GM12878 (cell line): ENCODE results near the gene BTNL8. TPM values are rescaled to one million over a fixed set of nuclear protein-coding genes. Genes with fewer than 3 reads are reported as not detected.

Experiments
- ATAC-seq: fragments of 200-7000 bp; cut with Tn5 transposase; 3 replicates; pipeline ENCODE4 v1.9.1; 2020; ENCODE audit warnings: mild to moderate bottlenecking, moderate library complexity
- Bru-seq: library from RNA; stranded (reverse); fragments of 400-500 nt; gene quantifications from one replicate; lab custom pipeline; 2021; lab: Mats Ljungman, UMichigan
- BruChase-seq, 2 experiments: library from RNA; stranded (reverse); fragments of 400-500 nt; gene quantifications; one replicate each; lab custom pipeline; 2021; lab: Mats Ljungman, UMichigan
- BruUV-seq: library from RNA; stranded (reverse); fragments of 400-500 nt; replicated peaks from 2 replicates; lab custom pipeline; 2021; lab: Mats Ljungman, UMichigan
- CTCF ChIA-PET: fragments of 300-600 bp; sonication (Branson Sonifier 250); formaldehyde crosslinking; extraction: SDS; loops from one replicate; lab custom pipeline; 2021; ENCODE audit warnings: inconsistent platforms; lab: Yijun Ruan, JAX
- POLR2A ChIA-PET: fragments of 350-600 bp; formaldehyde crosslinking; extraction: SDS; loops from one replicate; lab custom pipeline; 2021; ENCODE audit warnings: inconsistent platforms; lab: Charles Lee
- RAD21 ChIA-PET: fragments of 300-600 bp; sonication (Branson Sonifier 250); formaldehyde crosslinking; loops from one replicate; lab custom pipeline; 2023; ENCODE audit warnings: antibody characterized with exemption; ENCODE audit not compliant: unreplicated experiment; lab: Charles Lee
- SMC1A ChIA-PET: fragments of 300-600 bp; sonication (Branson Sonifier 250); formaldehyde crosslinking; loops from one replicate; lab custom pipeline; 2023; ENCODE audit not compliant: unreplicated experiment, uncharacterized antibody; lab: Charles Lee
- DNase-seq: peaks from one replicate; pipeline ENCODE4 v3.0.0-alpha.2; 2011; ENCODE audit warnings: low read depth, low spot score
- FAIRE-seq: peaks from 3 replicates; lab custom pipeline; 2011; peaks lifted over from hg19 to GRCh38; lab: Jason Lieb, UNC
- H2AFZ ChIP-seq: 2 replicates; pipeline ENCODE4 v1.6.0; 2011; ENCODE audit warnings: low read depth, low read length, control low read depth; ENCODE audit not compliant: control insufficient read depth
- H3K27ac ChIP-seq: 2 replicates; pipeline ENCODE4 v1.5.1; 2011; ENCODE audit warnings: control low read depth; ENCODE audit not compliant: control insufficient read depth, insufficient read depth
- H3K27me3 ChIP-seq, 2 experiments: replicated peaks in 1 of 2; 2 replicates each; pipeline versions ENCODE4 v1.6.0 to v1.6.1; 2011; ENCODE audit warnings: low read length in 1 of 2; ENCODE audit not compliant: control insufficient read depth in 2 of 2, insufficient read depth in 2 of 2
- H3K36me3 ChIP-seq, 2 experiments: 2 replicates each; pipeline ENCODE4 v1.5.1; 2011; ENCODE audit warnings: low read length in 1 of 2; ENCODE audit not compliant: control insufficient read depth in 2 of 2, insufficient read depth in 2 of 2
- H3K4me1 ChIP-seq: 2 replicates; pipeline ENCODE4 v1.6.1; 2011; ENCODE audit warnings: mild to moderate bottlenecking, low read length, moderate library complexity, mixed read lengths; ENCODE audit not compliant: control insufficient read depth, insufficient read depth
- H3K4me2 ChIP-seq: 2 replicates; pipeline ENCODE4 v1.6.0; 2011; ENCODE audit warnings: control low read depth; ENCODE audit not compliant: control insufficient read depth, insufficient read depth
- H3K4me3 ChIP-seq: fragments of 200-600 bp; sonication (generic); 2 replicates; pipeline ENCODE4 v1.5.1; 2016
- H3K79me2 ChIP-seq: 2 replicates; pipeline ENCODE4 v1.6.0; 2011; ENCODE audit warnings: low read length; ENCODE audit not compliant: control insufficient read depth, insufficient read depth
- H3K9ac ChIP-seq: 2 replicates; pipeline ENCODE4 v1.8.0; 2011; ENCODE audit warnings: low read length, control low read depth, mixed read lengths; ENCODE audit not compliant: control insufficient read depth, insufficient read depth
- H3K9me3 ChIP-seq: replicated peaks from 3 replicates; pipeline ENCODE4 v1.5.1; 2011; ENCODE audit warnings: mild to moderate bottlenecking, low read length; ENCODE audit not compliant: control insufficient read depth, insufficient read depth
- H4K20me1 ChIP-seq: 2 replicates; pipeline ENCODE4 v1.6.0; 2011; ENCODE audit not compliant: control insufficient read depth, insufficient read depth
- BCL11A ChIP-seq: IDR thresholded peaks from 2 replicates; pipeline ENCODE4 v1.6.1; 2011; ENCODE audit warnings: low read depth, low read length
- CHD1 ChIP-seq: IDR thresholded peaks from 2 replicates; pipeline ENCODE4 v1.6.1; 2012; ENCODE audit warnings: low read depth, low read length, improper control_type of control experiment
- CHD4 ChIP-seq: fragments of 200-600 bp; sonication (generic); IDR thresholded peaks from 2 replicates; pipeline ENCODE4 v1.6.1; 2016; ENCODE audit warnings: mild to moderate bottlenecking
- CREB1 ChIP-seq: IDR thresholded peaks from 2 replicates; pipeline ENCODE4 v1.6.1; 2012; ENCODE audit warnings: low read depth, mild to moderate bottlenecking, inconsistent platforms
- IKZF2 ChIP-seq, 2 experiments: fragments of 450-650 bp; IDR thresholded peaks; 2 replicates each; pipeline ENCODE4 v1.6.1; 2017; ENCODE audit warnings: mild to moderate bottlenecking in 2 of 2, moderate library complexity in 2 of 2
- MTA3 ChIP-seq: IDR thresholded peaks from 2 replicates; pipeline ENCODE4 v1.6.1; 2012; ENCODE audit warnings: low read length, inconsistent platforms, borderline replicate concordance
- NFYB ChIP-seq: IDR thresholded peaks from 2 replicates; pipeline ENCODE4 v1.6.1; 2011; ENCODE audit warnings: low read depth, mild to moderate bottlenecking, low read length, improper control_type of control experiment, moderate library complexity; ENCODE audit not compliant: insufficient read depth
- YY1 ChIP-seq: IDR thresholded peaks from 2 replicates; pipeline ENCODE4 v1.6.1; 2011; ENCODE audit warnings: low read depth, mild to moderate bottlenecking, low read length
- whole genome bisulfite sequencing: methylation state at CpG from one replicate; pipeline ENCODE4 v1.1.6; 2016; ENCODE audit warnings: low lambda C conversion rate; ENCODE audit not compliant: insufficient replicate concordance, insufficient coverage; ENCODE audit errors: missing lambda C conversion rate; 5-methylcytosine and 5-hydroxymethylcytosine counted together
- in situ Hi-C: fragments of 300-500 bp; cut with MboI; formaldehyde crosslinking; loops from 9 replicates; pipeline ENCODE4 v1.14.3; 2018; ENCODE audit warnings: mixed read lengths
- intact Hi-C: fragments of 100-400 bp; cut with micrococcal nuclease; formaldehyde crosslinking; loops from one replicate; pipeline ENCODE4 v1.14.2; 2022; ENCODE audit not compliant: unreplicated experiment
- long read RNA-seq, 2 experiments: library from polyadenylated mRNA; unstranded; transcript quantifications; one replicate each; pipeline ENCODE4 v2.0.0, GENCODE V29; 2019 to 2020
- polyA minus RNA-seq, 3 experiments: library from RNA; depleted of rRNA, polyadenylated mRNA; stranded (reverse); fragments of >200 nt; gene quantifications; 2 replicates each; pipeline ENCODE4 v1.2.3, GENCODE V29; 2011
- polyA plus RNA-seq, 11 experiments: library from polyadenylated mRNA; depleted of rRNA in 4 of 11; unstranded in 6 of 11; stranded (reverse) in 5 of 11; fragments of >200 nt; fragmentation: Nextera tagmentation in 4 of 11; fragmentation: Illumina TruSeq in 1 of 11; extraction: Ambion mirVana in 4 of 11; extraction: Trizol in 1 of 11; gene quantifications; 1 replicate in 1 of 11; 2 replicates in 10 of 11; pipeline versions ENCODE4 v1.2.1 to v1.2.3, GENCODE V29; 2011 to 2016; ENCODE audit warnings: inconsistent platforms in 2 of 11, missing spikeins in 2 of 11, low read depth in 1 of 11
- total RNA-seq, 4 experiments: library from RNA; depleted of rRNA in 3 of 4; stranded (reverse); fragments of >200 nt in 3 of 4; fragmentation: Illumina TruSeq in 1 of 4; extraction: Trizol in 1 of 4; gene quantifications; 2 replicates each; pipeline versions ENCODE4 v1.2.1 to v1.2.3, GENCODE V29; 2013 to 2021
- TF ChIP-seq, protein P1 (sequence below): fragments of 450-650 bp; IDR thresholded peaks from 2 replicates; pipeline ENCODE4 v1.6.1; 2018; ENCODE audit warnings: mild to moderate bottlenecking, low read depth, moderate library complexity; ENCODE audit not compliant: partially characterized antibody
- TF ChIP-seq, protein P2 (sequence below): fragments of 450-650 bp; IDR thresholded peaks from 2 replicates; pipeline ENCODE4 v1.6.1; 2018; ENCODE audit warnings: borderline replicate concordance, mild to moderate bottlenecking; ENCODE audit not compliant: partially characterized antibody

Gene BTNL8, protein sequence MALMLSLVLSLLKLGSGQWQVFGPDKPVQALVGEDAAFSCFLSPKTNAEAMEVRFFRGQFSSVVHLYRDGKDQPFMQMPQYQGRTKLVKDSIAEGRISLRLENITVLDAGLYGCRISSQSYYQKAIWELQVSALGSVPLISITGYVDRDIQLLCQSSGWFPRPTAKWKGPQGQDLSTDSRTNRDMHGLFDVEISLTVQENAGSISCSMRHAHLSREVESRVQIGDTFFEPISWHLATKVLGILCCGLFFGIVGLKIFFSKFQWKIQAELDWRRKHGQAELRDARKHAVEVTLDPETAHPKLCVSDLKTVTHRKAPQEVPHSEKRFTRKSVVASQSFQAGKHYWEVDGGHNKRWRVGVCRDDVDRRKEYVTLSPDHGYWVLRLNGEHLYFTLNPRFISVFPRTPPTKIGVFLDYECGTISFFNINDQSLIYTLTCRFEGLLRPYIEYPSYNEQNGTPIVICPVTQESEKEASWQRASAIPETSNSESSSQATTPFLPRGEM
- total RNA-seq (2013; cell fraction: nucleolus; rRNA removed) = 1.4 and 2.1 TPM in 2 replicates
- total RNA-seq (2014; rRNA removed) (0.33 and 0.56 TPM in 2 replicates), total RNA-seq (2014; rRNA removed; fragmentation: Illumina TruSeq; extraction: Trizol) (0.13 and 0.14 TPM in 2 replicates), total RNA-seq (2021) (not detected in 2 replicates), polyA plus RNA-seq (2011; rRNA removed) (3.4 and 4.1 TPM in 2 replicates), polyA plus RNA-seq (2014; fragmentation: Illumina TruSeq; extraction: Trizol) (0.19 and 0.43 TPM in 2 replicates), polyA plus RNA-seq (2014; fragmentation: Nextera tagmentation; extraction: Ambion mirVana) (under 1 TPM; 0.31 to 0.39 TPM), polyA plus RNA-seq (2014; rRNA removed) (0.06 and 0.22 TPM in 2 replicates), polyA plus RNA-seq (2016; fragmentation: Nextera tagmentation; extraction: Ambion mirVana) (under 1 TPM in 1 of 2 experiments, not detected in 1; 0.15 TPM), polyA minus RNA-seq (2011; rRNA and poly(A)+ RNA removed) (2.6 and 2.9 TPM in 2 replicates), Bru-seq, nascent RNA (percentile 23 among the genes with signal in this experiment), BruChase-seq, experiment 1, labeled RNA remaining after a 6-hour chase (percentile 20 among the genes with signal in this experiment), BruChase-seq, experiment 2, labeled RNA remaining after a 2-hour chase (percentile 20 among the genes with signal in this experiment)
- polyA plus RNA-seq (2011; ENCODE audit: low read depth) = not detected
- polyA plus RNA-seq (2011; cell fraction: cytosol; rRNA removed) = 2.0 and 2.7 TPM in 2 replicates
- polyA plus RNA-seq (2011; cell fraction: nucleus; rRNA removed) = 2.9 and 4.3 TPM in 2 replicates
- not detected in 2 replicates for polyA plus RNA-seq (2012)
- not detected in 2 replicates for polyA minus RNA-seq (2011; cell fraction: cytosol; rRNA and poly(A)+ RNA removed)
- polyA minus RNA-seq (2011; cell fraction: nucleus; rRNA and poly(A)+ RNA removed) = 1.3 and 2.3 TPM in 2 replicates
- long read RNA-seq, experiment 1, partial matches to known transcripts = 0 of 2 reads
- long read RNA-seq, experiment 1, other reads (novel, unspliced or antisense) = 1 of 2 reads
- long read RNA-seq, experiment 2, partial matches to known transcripts = 0 of 5 reads
- long read RNA-seq, experiment 2, other reads (novel, unspliced or antisense) = 3 of 5 reads

DNA sequence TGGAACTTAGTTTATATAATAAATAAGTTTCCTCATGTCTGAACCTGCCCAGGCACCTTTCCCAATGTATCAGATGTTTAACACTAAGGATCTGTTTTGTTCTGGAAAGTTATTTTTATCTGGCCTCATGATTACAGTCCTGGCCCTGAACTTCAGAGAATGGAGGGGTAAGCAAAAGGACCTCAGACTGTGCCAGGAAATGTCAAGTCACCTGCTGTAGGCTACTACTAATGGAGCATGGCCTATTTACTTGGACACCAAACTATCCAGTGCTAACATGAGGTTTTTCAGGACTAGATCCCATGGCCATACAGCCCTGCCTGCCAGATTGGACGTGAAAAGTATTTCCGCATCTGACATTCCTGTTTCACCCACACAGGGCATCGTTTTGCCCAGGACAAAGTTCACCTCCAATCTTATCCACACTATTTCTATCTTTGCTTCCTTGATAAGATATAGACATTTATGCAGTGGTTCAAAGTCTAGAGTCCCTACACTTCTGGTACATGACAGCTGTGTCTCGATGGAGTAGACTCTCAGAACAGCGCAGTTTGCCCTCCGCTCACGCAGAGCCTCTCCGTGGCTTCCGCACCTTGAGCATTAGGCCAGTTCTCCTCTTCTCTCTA lies at the start of gene BTNL8:
BTNL8 (plus strand) TSS at position 539 of the 626 bp plus-strand sequence. CDS start 152 bp downstream, outside the sequence.
- CTCF ChIA-PET = interaction anchor here (1.1 kb wide), 1 partner anchor 29 kb away, joined by 3 read pairs; no protein-coding TSS in a partner anchor
- in situ Hi-C loops (no loop called here), intact Hi-C loops (no loop called here)
- FAIRE-seq = no peak
- no peaks in the 10 kb centered on the region; the same call in 2 of the 3 replicates for H3K9me3 ChIP-seq
- no peak within 1 kb of the TSS for H2AFZ ChIP-seq
- H4K20me1 ChIP-seq = no peaks in the 10 kb centered on the region
- 78% methylated on average over 9 of the region's 9 CpGs for whole genome bisulfite sequencing
- no peak for DNase-seq
- ATAC-seq = no peak
- no peak within 1 kb of the TSS for H3K4me3 ChIP-seq
- no peaks in the 10 kb centered on the region for H3K36me3 ChIP-seq
- RAD21 ChIA-PET = no interaction called here
- BruUV-seq = no TSS peak
- no peaks in the 10 kb centered on the region for H3K4me1 ChIP-seq
- SMC1A ChIA-PET = interaction anchor here (1.3 kb wide), 1 partner anchor 10 kb away, joined by 3 read pairs; no protein-coding TSS in a partner anchor
- POLR2A ChIA-PET = no interaction called here
- H3K27ac ChIP-seq = no peak within 1 kb of the TSS
- H3K4me2 ChIP-seq = no peak within 1 kb of the TSS
- no peak within 1 kb of the TSS for H3K9ac ChIP-seq
- no peaks in the 10 kb centered on the region for H3K79me2 ChIP-seq
- no peaks in the 10 kb centered on the region for H3K27me3 ChIP-seq
- TF ChIP-seq, protein P1, sequence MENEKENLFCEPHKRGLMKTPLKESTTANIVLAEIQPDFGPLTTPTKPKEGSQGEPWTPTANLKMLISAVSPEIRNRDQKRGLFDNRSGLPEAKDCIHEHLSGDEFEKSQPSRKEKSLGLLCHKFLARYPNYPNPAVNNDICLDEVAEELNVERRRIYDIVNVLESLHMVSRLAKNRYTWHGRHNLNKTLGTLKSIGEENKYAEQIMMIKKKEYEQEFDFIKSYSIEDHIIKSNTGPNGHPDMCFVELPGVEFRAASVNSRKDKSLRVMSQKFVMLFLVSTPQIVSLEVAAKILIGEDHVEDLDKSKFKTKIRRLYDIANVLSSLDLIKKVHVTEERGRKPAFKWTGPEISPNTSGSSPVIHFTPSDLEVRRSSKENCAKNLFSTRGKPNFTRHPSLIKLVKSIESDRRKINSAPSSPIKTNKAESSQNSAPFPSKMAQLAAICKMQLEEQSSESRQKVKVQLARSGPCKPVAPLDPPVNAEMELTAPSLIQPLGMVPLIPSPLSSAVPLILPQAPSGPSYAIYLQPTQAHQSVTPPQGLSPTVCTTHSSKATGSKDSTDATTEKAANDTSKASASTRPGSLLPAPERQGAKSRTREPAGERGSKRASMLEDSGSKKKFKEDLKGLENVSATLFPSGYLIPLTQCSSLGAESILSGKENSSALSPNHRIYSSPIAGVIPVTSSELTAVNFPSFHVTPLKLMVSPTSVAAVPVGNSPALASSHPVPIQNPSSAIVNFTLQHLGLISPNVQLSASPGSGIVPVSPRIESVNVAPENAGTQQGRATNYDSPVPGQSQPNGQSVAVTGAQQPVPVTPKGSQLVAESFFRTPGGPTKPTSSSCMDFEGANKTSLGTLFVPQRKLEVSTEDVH = no peak
- TF ChIP-seq BCL11A = no peak
- no peak for TF ChIP-seq YY1
- TF ChIP-seq CHD1 = no peak
- TF ChIP-seq NFYB = no peak
- TF ChIP-seq CREB1 = no peak
- no peak for TF ChIP-seq IKZF2 (IDR thresholded peaks at IDR 0.05)
- TF ChIP-seq CHD4 = no peak
- TF ChIP-seq, protein P2, sequence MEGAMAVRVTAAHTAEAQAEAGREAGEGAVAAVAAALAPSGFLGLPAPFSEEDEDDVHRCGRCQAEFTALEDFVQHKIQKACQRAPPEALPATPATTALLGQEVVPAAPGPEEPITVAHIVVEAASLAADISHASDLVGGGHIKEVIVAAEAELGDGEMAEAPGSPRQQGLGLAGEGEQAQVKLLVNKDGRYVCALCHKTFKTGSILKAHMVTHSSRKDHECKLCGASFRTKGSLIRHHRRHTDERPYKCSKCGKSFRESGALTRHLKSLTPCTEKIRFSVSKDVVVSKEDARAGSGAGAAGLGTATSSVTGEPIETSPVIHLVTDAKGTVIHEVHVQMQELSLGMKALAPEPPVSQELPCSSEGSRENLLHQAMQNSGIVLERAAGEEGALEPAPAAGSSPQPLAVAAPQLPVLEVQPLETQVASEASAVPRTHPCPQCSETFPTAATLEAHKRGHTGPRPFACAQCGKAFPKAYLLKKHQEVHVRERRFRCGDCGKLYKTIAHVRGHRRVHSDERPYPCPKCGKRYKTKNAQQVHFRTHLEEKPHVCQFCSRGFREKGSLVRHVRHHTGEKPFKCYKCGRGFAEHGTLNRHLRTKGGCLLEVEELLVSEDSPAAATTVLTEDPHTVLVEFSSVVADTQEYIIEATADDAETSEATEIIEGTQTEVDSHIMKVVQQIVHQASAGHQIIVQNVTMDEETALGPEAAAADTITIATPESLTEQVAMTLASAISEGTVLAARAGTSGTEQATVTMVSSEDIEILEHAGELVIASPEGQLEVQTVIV = no peak
- TF ChIP-seq MTA3 = no peak
